NCI-H510A (cell line): ENCODE measurements around the gene ETV3L.

Experiments used
- DNase-seq: peaks from one replicate; lab custom pipeline; 2025; lab: John Stamatoyannopoulos, UW

The ETV3L gene

GRCh38 chr1:157099633-157100009 is at the start of gene ETV3L:
ETV3L (minus strand) TSS chr1:157099808; CDS start chr1:157099523, 285 bp downstream.
- no peak for DNase-seq

DNA sequence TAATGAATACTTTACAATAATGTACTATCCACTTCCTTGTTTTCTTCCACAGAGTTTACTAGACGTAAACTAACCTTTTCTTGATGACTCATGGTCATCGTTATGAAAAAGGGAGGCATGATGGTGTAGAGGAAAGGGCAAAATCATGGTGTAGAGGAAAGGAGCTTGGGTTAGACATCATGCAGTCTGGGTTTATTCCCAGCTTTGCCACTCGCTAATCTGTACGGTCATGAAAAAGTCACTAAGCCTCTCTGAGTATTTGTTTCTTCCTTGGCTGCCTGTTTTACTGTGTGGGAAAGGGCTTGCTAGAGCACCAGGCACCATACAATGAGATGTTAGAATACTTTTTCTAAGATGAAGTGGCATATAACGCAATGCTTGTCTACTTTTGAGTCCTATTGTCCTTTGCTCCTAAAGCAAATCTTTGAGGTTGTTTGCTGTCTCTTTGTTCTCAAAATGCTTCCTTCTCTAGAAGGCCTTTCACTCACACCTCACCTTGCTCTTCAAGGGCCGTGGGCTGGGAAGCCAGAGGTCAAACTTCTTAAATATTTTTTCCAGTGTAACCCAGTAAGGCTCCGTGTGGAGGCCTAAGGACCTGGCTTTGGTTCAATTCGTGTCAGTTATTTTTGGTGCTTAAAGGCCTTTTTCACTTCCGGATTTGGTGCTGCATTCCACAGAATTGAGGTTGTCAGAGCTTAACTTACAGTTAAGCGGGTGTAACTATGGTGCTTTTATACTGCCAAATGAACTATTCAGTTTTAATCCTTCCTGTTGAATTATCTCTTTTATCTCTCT is 48.5 kb upstream of the ETV3L start:
- no peak for DNase-seq

GRCh38 chr1:157147037-157147436 is 47.4 kb upstream of the ETV3L start:
- no peak for DNase-seq

- DNase-seq = no peak
Measured at GRCh38 chr1:157146244-157146643, 46.6 kb upstream of the ETV3L start.

- DNase-seq = no peak
Measured at GRCh38 chr1:157145076-157145475, 45.5 kb upstream of the ETV3L start.

DNA sequence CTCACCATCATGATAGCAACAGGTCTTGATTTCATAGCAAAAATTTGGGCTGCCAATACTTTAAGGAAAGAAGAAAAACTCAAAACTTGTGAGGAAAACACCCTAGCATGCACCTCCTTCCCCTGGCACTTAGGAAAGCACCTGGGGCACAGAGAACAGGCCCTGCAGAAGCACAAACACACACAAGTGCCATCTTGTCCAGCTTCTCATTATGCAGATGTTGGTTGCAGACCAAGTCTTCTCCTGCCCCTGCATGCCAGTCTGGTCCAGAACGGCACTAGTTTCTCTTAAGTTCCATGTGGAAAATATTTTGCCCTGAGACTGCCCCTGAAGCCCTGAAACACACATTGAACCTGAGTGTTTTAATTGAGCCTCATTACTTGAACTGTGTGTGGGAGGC is 44.9 kb upstream of the ETV3L start:
- DNase-seq = no peak

- no peak for DNase-seq
Measured at GRCh38 chr1:157142765-157143423, 43.3 kb upstream of the ETV3L start.

- no peak for DNase-seq
Measured at GRCh38 chr1:157142201-157142600, 42.6 kb upstream of the ETV3L start.

DNA sequence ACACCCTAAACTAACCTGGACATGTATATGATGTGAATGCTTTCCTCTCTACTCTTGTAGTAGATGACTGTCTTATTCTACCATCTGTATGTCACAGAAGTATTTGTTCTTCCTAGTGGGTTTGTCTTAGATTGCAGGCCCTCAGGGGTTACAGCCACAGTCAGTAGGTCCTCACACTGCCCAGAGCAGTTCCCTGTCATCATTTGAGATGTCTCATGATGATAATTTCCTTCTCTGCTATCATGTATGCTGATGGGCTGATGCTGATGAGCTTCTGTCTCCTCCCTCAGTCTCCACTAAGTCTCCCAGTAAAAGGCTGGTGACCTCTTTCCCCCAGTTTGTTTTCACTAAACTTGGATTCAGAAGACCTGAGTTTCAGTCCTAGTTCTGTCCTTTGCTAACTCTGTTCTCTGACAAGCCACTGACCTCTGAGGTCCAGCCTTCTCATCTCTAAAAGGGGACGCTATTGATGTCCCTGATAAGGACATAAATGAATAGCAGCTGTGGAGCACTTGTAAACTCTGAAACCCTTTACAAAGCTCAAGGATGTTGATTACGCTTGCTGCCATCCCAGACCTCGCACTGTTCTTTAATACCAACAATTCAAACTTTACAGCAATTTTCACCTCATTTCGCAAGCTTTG is 41.7 kb upstream of the ETV3L start:
- no peak for DNase-seq

DNA sequence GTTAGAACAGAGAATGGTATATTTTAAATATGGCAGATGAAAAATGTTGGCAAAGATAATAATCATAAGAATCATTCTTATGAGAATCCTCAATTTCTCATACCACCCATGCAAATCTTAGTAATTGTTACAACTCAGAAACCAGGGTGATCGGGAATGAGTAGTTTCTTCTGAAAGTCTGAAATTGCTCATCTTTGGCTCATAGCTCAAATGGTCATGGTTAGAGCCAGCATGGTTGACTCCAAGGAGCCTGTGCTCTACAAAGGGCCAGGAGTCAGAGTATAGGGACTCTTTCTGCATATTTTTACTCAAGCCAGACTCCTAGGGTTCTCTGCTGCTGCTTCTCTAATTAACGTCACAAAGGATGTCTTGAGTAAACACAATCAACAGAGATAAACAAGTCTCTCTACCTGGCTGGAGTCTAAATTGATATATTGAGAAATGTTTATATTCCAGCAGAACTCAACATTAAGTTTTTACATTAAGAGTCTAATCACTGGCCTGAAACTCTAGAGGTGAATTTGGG is 40.5 kb upstream of the ETV3L start:
- no peak for DNase-seq

- no peak for DNase-seq
Measured at GRCh38 chr1:157139052-157139715, 39.6 kb upstream of the ETV3L start.

DNA sequence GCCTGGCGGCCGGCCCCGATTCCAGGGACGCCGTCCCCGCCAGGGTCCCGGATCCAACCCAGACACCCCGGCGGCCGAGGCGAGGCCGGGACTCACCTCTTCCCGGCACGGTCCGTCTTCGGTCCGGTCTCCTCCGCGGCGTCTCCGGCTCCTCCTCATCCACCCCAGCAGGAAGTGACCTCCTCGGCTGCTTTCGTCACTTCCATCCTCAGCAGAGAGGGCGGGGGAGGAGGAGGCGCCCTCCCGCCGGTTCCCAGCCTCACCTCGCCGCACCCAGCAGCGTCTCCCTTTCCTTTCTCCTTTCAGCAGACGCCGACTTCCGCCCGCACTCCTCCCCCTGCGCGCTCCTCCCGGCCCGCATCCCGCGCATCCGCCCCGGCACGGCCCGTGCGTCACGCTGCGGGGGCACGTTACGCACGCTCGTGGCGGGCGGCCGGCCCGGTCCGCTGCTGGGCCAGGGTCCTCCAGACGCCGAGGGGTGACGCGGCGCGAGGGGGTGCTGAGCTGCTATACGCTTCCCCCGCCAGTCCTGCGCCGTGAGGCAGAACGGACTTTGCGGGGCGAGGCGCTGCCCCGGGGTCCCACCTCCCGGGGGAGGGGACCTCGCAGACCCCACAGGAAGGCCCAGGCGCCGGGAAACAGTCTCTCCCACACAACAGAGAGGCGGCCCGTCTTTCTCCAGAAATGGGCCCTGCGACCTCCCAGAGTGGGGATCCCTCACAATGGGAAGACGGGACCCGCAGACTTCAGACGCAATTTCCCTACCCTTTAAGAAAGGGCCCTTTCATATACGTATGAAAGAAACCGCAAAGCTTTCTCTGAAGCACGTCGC is 38.8 kb upstream of the ETV3L start, which contains the start of gene ETV3:
ETV3 (minus strand) TSS at position 176 of the 832 bp plus-strand sequence. CDS start 2,043 bp downstream, outside the sequence.
- DNase-seq = peak; percentile 84

- DNase-seq = no peak
Measured at GRCh38 chr1:157137408-157138219, 38.0 kb upstream of the ETV3L start.

- no peak for DNase-seq
Measured at GRCh38 chr1:157137046-157137407, 37.4 kb upstream of the ETV3L start.

DNA sequence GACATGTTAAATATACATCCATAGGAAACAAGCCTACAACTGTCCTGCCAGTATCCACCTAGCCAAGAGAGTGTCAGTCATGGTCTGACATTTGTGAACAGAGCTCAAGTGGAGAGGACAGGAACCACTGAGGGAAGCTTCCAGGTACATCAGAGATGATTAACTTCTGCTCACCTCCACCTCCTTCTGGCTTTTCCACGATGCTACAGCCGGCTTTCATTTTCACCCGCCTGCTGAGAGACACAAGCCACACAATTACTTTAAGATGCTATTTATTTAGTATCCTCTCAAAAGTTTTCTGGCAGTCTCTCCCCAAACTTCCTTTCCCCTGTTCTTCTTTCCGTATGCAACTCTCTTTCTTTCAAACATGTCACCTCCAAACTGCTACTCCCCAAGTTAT is 36.5 kb upstream of the ETV3L start:
- no peak for DNase-seq

DNA sequence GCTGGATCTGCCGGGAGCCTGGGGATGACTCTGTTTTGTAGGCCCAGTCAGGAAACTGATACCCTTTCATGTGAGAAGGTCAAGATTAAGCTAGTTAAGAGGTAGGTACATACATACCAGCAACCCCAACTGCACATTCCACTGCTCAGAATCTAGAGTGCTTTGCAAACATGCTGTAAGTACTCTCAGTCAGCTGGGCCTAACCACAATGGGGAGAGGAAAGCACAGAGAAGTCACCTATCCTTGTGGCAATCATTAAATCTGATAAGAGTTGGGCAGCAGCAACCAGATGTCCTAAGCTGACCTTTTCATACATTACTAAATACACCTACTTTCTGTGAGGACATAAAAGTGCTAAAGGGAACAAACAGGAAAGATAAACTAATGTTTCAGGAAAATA is 36.0 kb upstream of the ETV3L start:
- no peak for DNase-seq

DNA sequence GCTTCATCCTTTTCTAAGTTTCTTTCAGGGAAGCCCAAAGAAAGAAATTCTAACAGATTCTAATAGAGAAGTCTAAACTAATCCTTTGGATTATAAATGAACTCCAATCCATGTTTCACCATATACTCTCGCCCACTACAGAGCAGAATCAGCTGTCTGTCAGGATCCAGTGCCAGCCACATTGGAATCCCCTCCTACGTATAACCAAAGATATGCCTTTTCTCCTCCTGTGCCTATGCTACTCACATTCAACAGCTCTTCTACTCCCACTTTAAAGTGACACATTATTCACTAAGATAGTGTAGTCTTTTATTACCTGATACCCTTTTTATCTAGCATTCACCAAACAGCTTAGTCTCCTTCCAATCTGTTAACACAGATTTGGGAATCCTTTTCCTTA is 35.5 kb upstream of the ETV3L start:
- DNase-seq = no peak

DNA sequence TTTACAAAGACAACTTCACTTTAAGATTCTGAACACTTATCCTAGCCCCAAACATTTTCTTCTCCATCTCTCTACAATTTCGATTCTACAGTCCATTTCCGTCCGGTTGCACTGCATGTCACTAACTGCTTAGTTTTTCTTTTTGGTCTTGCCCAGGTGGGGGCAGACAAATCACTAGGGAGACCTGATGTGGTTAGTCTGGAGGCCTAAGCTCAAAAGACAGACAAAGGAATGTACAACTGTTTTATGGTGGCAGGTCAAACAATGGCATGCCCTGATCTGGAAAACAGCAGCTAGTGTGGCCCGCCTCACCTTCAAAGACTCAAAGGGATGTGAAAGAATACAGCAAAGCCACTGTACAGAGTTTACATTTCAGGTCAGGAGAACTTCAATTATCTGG is 34.8 kb upstream of the ETV3L start:
- no peak for DNase-seq

- no peak for DNase-seq
Measured at GRCh38 chr1:157133426-157133825, 33.8 kb upstream of the ETV3L start.

- DNase-seq = no peak
Measured at GRCh38 chr1:157132616-157133167, 33.1 kb upstream of the ETV3L start.
